Keratinocyte (primary cell): Measurements from ENCODE around the gene LTBP2. TPM values are rescaled to one million over a fixed set of nuclear protein-coding genes. Genes with fewer than 3 reads are reported as not detected.

Experiments
- DNase-seq: peaks from one replicate; pipeline ENCODE4 v3.0.0-alpha.2; 2011; ENCODE audit warnings: low read depth, missing footprints, low spot score
- FAIRE-seq: peaks from 2 replicates; lab custom pipeline; 2011; peaks lifted over from hg19 to GRCh38; lab: Jason Lieb, UNC
- H2AFZ ChIP-seq: 2 replicates; pipeline ENCODE4 v1.6.0; 2012; ENCODE audit warnings: low read length, control low read depth, inconsistent platforms; ENCODE audit not compliant: control insufficient read depth
- H3K27ac ChIP-seq: 2 replicates; pipeline ENCODE4 v1.5.1; 2011; ENCODE audit warnings: low read length; ENCODE audit not compliant: control insufficient read depth, insufficient read depth
- H3K27me3 ChIP-seq: 3 replicates; pipeline ENCODE4 v1.6.0; 2011; ENCODE audit warnings: low read length; ENCODE audit not compliant: control insufficient read depth, insufficient read depth; ENCODE audit errors: extremely low read depth
- H3K36me3 ChIP-seq, 2 experiments: 2 replicates in 1 of 2; 3 replicates in 1 of 2; pipeline ENCODE4 v1.5.1; 2011; ENCODE audit warnings: low read length in 2 of 2, mild to moderate bottlenecking in 1 of 2; ENCODE audit not compliant: control insufficient read depth in 2 of 2, insufficient read depth in 2 of 2; ENCODE audit errors: extremely low read depth in 1 of 2
- H3K4me1 ChIP-seq: 3 replicates; pipeline ENCODE4 v1.5.1; 2011; ENCODE audit warnings: low read length; ENCODE audit not compliant: control insufficient read depth, insufficient read depth; ENCODE audit errors: extremely low read depth
- H3K4me2 ChIP-seq: 3 replicates; pipeline ENCODE4 v1.6.0; 2011; ENCODE audit warnings: low read depth, low read length; ENCODE audit not compliant: control insufficient read depth, insufficient read depth; ENCODE audit errors: extremely low read depth
- H3K4me3 ChIP-seq, 3 experiments: fragments of 200-600 bp in 1 of 3; sonication (generic) in 1 of 3; 2 replicates in 2 of 3; 3 replicates in 1 of 3; pipeline ENCODE4 v1.5.1; 2011 to 2016; ENCODE audit warnings: low read length in 3 of 3, mild to moderate bottlenecking in 3 of 3, control low read depth in 2 of 3, inconsistent platforms in 1 of 3, low read depth in 1 of 3, mixed read lengths in 1 of 3, mixed run types in 1 of 3, moderate library complexity in 1 of 3; ENCODE audit not compliant: control insufficient read depth in 2 of 3, insufficient read depth in 2 of 3; ENCODE audit errors: extremely low read depth in 1 of 3
- H3K79me2 ChIP-seq: 2 replicates; pipeline ENCODE4 v1.6.0; 2012; ENCODE audit warnings: low read length; ENCODE audit not compliant: control insufficient read depth, insufficient read depth
- H3K9ac ChIP-seq: 3 replicates; pipeline ENCODE4 v1.6.0; 2011; ENCODE audit warnings: low read length; ENCODE audit not compliant: control insufficient read depth, insufficient read depth; ENCODE audit errors: extremely low read depth
- H3K9me1 ChIP-seq: 3 replicates; pipeline ENCODE4 v1.6.0; 2011; ENCODE audit warnings: low read length; ENCODE audit not compliant: control insufficient read depth, insufficient read depth; ENCODE audit errors: extremely low read depth
- H3K9me3 ChIP-seq: 2 replicates; pipeline ENCODE4 v1.5.1; 2012; ENCODE audit warnings: low read depth, low read length; ENCODE audit not compliant: control insufficient read depth
- H4K20me1 ChIP-seq: 3 replicates; pipeline ENCODE4 v1.6.0; 2011; ENCODE audit warnings: low read length; ENCODE audit not compliant: control insufficient read depth, insufficient read depth; ENCODE audit errors: extremely low read depth
- CTCF ChIP-seq, 3 experiments: IDR thresholded peaks in 1 of 3; conservative IDR thresholded peaks in 1 of 3; optimal IDR thresholded peaks in 1 of 3; 2 replicates in 2 of 3; 3 replicates in 1 of 3; pipeline versions ENCODE3 to v1.5.1; 2011; ENCODE audit warnings: low read length in 3 of 3, mild to moderate bottlenecking in 3 of 3, moderate library complexity in 2 of 3, control low read depth in 1 of 3, inconsistent platforms in 1 of 3; ENCODE audit not compliant: insufficient read depth in 2 of 3; ENCODE audit errors: extremely low read depth in 1 of 3
- EZH2 ChIP-seq: IDR thresholded peaks from one replicate; pipeline ENCODE4 v1.6.1; 2012; ENCODE audit warnings: inconsistent platforms, mild to moderate bottlenecking, low read length, moderate library complexity
- dilution Hi-C: fragments of 300-500 bp; cut with MboI; formaldehyde crosslinking; loops from one replicate; pipeline ENCODE4 v1.7.0; 2020; ENCODE audit warnings: low sequenced_read_pairs; ENCODE audit not compliant: extremely low pct_ligation_motif_present
- polyA plus RNA-seq, 5 experiments: library from polyadenylated mRNA; depleted of rRNA in 3 of 5; stranded (reverse) in 3 of 5; stranded (forward) in 1 of 5; unstranded in 1 of 5; fragments of >200 nt; gene quantifications; 1 replicate in 1 of 5; 2 replicates in 3 of 5; 3 replicates in 1 of 5; pipeline versions ENCODE4 v1.2.1 to v1.2.3, GENCODE V29; 2011 to 2012; ENCODE audit warnings: missing spikeins in 2 of 5, low read depth in 1 of 5, low replicate concordance in 1 of 5

Gene LTBP2
- polyA plus RNA-seq, 1 donor (not counting 4 experiments of a cell fraction or from before 2014, with no cell fraction given) = 23.9 TPM

- Histone ChIP-seq H3K36me3 (peaks cover 7 to 49% of the 10 kb centered on the region in 2 experiments), H3K9ac (no peak overlapping the region), H3K4me1 (peaks cover 11% of the 10 kb centered on the region), H3K4me3 (no peak overlapping the region), H4K20me1 (no peaks in the 10 kb centered on the region), H3K9me1 (no peaks in the 10 kb centered on the region), H3K79me2 (peaks cover 26% of the 10 kb centered on the region), H3K4me2 (no peak overlapping the region), H2AFZ (no peak overlapping the region), H3K27ac (no peak overlapping the region), H3K9me3 (no peaks in the 10 kb centered on the region), H3K27me3 (no peaks in the 10 kb centered on the region)
- TF ChIP-seq CTCF (optimal IDR thresholded peaks at IDR 0.05 in 1 of 3, IDR thresholded peaks at IDR 0.05 in 1 of 3, conservative IDR thresholded peaks at IDR 0.05 in 1 of 3; ENCODE audit: extremely low read depth in 1 of 3, insufficient read depth in 2 of 3, low read length in 3 of 3) = no peak
- no peak for TF ChIP-seq EZH2
- no peak for FAIRE-seq
- dilution Hi-C loops = no loop called here
- no peak for DNase-seq
Observed at GRCh38 chr14:74599321-74599761, 12.7 kb downstream of the LTBP2 start.

- TF ChIP-seq EZH2 = no peak
- no peak for TF ChIP-seq CTCF (optimal IDR thresholded peaks at IDR 0.05 in 1 of 3, IDR thresholded peaks at IDR 0.05 in 1 of 3, conservative IDR thresholded peaks at IDR 0.05 in 1 of 3; ENCODE audit: extremely low read depth in 1 of 3, insufficient read depth in 2 of 3, low read length in 3 of 3)
- DNase-seq = no peak
- Histone ChIP-seq H3K4me3 (no peak overlapping the region), H4K20me1 (no peaks in the 10 kb centered on the region), H3K27ac (no peak overlapping the region), H2AFZ (no peak overlapping the region), H3K9ac (no peak overlapping the region), H3K4me2 (no peak overlapping the region), H3K9me1 (no peaks in the 10 kb centered on the region), H3K9me3 (no peaks in the 10 kb centered on the region), H3K27me3 (no peaks in the 10 kb centered on the region), H3K79me2 (peaks cover 24% of the 10 kb centered on the region), H3K36me3 (peaks cover 3 to 36% of the 10 kb centered on the region in 2 experiments), H3K4me1 (peaks cover 15% of the 10 kb centered on the region)
- dilution Hi-C loops = no loop called here
- FAIRE-seq = no peak
Observed at GRCh38 chr14:74596741-74597450, 15.1 kb downstream of the LTBP2 start.
